D721Med (cell line): ENCODE measurements around the gene HCN4.

ENCODE experiments used
- DNase-seq: peaks from one replicate; pipeline ENCODE4 v3.0.0; 2011; ENCODE audit warnings: low spot score; ENCODE audit not compliant: insufficient read length
- FAIRE-seq: peaks from 2 replicates; lab custom pipeline; 2011; peaks lifted over from hg19 to GRCh38; lab: Jason Lieb, UNC
- CTCF ChIP-seq: IDR thresholded peaks from 2 replicates; pipeline ENCODE4 v1.5.1; 2012; ENCODE audit warnings: mild to moderate bottlenecking, control low read depth; ENCODE audit not compliant: insufficient read depth; ENCODE audit errors: missing control alignments

HCN4 gene

DNA sequence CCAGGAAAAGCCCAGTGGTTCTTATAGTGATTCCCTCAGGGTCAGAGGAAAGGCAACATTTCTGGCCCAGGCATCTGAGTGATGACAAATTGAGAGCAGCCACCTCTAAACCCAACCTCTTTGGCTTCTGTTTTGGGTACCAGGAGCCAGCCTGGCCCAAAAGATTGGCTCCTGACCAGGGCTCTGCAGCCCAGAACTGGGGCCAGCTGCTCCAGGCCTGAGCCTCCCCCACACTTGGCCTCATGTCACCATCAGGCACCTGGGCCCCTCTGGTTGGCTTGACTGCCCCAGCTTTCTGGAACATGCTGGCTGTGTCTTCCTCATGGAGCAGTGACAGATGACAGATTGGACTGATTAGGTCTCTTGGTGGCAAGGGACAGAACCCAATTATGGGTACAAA is 26.0 kb upstream of the HCN4 start:
- FAIRE-seq (no peak), DNase-seq (no peak)
- no peak for TF ChIP-seq CTCF

DNA sequence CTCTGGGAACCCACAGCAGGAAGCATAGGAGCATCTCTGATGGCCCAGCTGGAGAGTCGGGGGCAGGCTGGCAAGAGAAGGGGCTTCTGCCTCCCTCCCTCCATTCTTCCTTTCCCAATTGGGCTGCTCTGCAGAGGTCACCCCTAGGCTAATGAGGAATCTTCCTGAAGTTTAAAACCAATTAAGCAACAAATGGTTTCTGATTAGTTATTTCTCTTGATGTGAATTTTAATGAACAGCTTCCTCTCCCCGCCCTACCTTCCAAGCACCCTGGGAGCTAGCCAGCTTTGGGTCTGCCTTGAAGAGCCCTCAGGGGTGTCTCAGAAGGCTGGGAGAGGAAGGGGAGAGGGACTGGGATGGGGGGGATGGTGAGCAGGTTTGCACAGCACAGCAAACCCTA is 24.6 kb upstream of the HCN4 start:
- TF ChIP-seq CTCF: no peak
- no peak for FAIRE-seq
- no peak for DNase-seq

GRCh38 chr15:73392025-73392424 is 23.3 kb upstream of the HCN4 start:
- DNase-seq: no peak
- no peak for FAIRE-seq
- no peak for TF ChIP-seq CTCF

DNA sequence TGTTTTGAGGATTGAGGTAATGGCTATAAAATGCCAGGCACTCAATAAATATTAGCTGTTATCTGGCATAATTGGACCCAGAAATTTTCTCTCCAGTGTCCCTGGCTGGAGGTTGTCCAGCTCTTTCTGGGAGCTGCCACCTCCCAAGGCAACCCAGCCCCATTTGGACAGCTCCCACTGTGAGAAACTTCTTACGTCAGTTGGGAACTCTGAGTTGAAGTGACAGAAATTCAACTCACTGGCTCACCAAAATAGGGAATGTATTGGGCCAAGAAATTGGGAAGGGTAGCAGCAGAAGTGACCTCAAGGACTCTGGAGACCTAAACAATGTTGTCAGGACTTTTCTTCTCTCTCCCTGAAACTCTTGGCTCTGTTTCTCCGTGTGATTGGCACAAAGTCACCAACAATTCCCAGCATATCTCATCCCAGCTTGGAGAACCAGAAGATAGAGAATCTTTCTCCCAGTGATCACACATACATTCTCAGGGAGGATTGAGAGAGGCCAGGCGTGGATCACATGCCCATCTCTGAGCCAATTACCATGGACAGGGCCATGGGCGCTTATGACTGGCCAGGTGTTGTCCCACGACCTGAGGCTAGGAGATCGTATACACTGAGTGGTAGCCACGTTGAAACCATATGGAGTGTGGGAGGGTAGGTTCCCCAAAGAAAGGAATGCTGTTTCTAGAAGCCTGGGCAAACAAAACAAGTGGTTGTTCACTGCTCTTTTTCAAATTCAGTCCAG is 22.5 kb upstream of the HCN4 start:
- no peak for TF ChIP-seq CTCF
- DNase-seq (no peak), FAIRE-seq (no peak)

GRCh38 chr15:73389971-73390544 is 21.3 kb upstream of the HCN4 start:
- TF ChIP-seq CTCF: no peak
- FAIRE-seq (no peak), DNase-seq (no peak)

GRCh38 chr15:73389539-73389938 is 20.8 kb upstream of the HCN4 start:
- no peak for FAIRE-seq
- no peak for DNase-seq
- TF ChIP-seq CTCF: no peak

- no peak for TF ChIP-seq CTCF
- no peak for DNase-seq
- FAIRE-seq: no peak
Measured at GRCh38 chr15:73388256-73388781, 19.6 kb upstream of the HCN4 start.
